Left ventricle myocardium inferior (tissue), 1 donor: ENCODE data around the gene EPHB2. TPM values are rescaled to one million over a fixed set of nuclear protein-coding genes. Genes with fewer than 3 reads are reported as not detected.

ENCODE experiments used
- DNase-seq: peaks from one replicate; pipeline ENCODE4 v3.0.0-alpha.2; 2020
- H3K27ac ChIP-seq: fragments of 200-600 bp; replicated peaks from 2 replicates; pipeline ENCODE4 v1.8.0; 2021
- H3K27me3 ChIP-seq: fragments of 200-600 bp; 2 replicates; pipeline ENCODE4 v1.8.0; 2021; ENCODE audit warnings: low read depth
- H3K36me3 ChIP-seq: fragments of 200-600 bp; 2 replicates; pipeline ENCODE4 v1.8.0; 2021
- H3K4me1 ChIP-seq: fragments of 200-600 bp; 2 replicates; pipeline ENCODE4 v1.8.0; 2021
- H3K4me3 ChIP-seq: fragments of 200-600 bp; 2 replicates; pipeline ENCODE4 v1.8.0; 2021; ENCODE audit warnings: mild to moderate bottlenecking, moderate library complexity
- H3K9me3 ChIP-seq: fragments of 200-600 bp; replicated peaks from 2 replicates; pipeline ENCODE4 v1.8.0; 2021
- intact Hi-C: fragments of 100-400 bp; cut with micrococcal nuclease; formaldehyde crosslinking; loops from one replicate; pipeline ENCODE4 v1.11.0; 2022
- total RNA-seq: library from RNA; stranded (reverse); fragmentation: NEBNext Ultra II Directional; extraction: Animal tissue kit (Norgen Biotek cat#: 25700); gene quantifications from one replicate; pipeline ENCODE4 v1.2.1, GENCODE V29; 2021
- TF ChIP-seq, protein P1 (sequence below): fragments of 200-600 bp; IDR thresholded peaks from 2 replicates; pipeline ENCODE4 v1.8.0; 2021; ENCODE audit warnings: antibody characterized with exemption, mild to moderate bottlenecking, borderline replicate concordance
- donor health status: DM: no; HTN: yes; CAD: no; lungs with severe emphysema.

Gene EPHB2
- total RNA-seq, 1 donor from 2014 or later: 2.0 TPM

GRCh38 chr1:22812993-22813790 lies 102.6 kb downstream of the EPHB2 start:
- H3K9me3 ChIP-seq: no peaks in the 10 kb centered on the region
- H3K4me1 ChIP-seq: peaks cover 11% of the 10 kb centered on the region
- H3K36me3 ChIP-seq: no peaks in the 10 kb centered on the region
- no peak overlapping the region for H3K4me3 ChIP-seq
- no peak overlapping the region for H3K27ac ChIP-seq
- TF ChIP-seq, protein P1, sequence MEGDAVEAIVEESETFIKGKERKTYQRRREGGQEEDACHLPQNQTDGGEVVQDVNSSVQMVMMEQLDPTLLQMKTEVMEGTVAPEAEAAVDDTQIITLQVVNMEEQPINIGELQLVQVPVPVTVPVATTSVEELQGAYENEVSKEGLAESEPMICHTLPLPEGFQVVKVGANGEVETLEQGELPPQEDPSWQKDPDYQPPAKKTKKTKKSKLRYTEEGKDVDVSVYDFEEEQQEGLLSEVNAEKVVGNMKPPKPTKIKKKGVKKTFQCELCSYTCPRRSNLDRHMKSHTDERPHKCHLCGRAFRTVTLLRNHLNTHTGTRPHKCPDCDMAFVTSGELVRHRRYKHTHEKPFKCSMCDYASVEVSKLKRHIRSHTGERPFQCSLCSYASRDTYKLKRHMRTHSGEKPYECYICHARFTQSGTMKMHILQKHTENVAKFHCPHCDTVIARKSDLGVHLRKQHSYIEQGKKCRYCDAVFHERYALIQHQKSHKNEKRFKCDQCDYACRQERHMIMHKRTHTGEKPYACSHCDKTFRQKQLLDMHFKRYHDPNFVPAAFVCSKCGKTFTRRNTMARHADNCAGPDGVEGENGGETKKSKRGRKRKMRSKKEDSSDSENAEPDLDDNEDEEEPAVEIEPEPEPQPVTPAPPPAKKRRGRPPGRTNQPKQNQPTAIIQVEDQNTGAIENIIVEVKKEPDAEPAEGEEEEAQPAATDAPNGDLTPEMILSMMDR: no peak
- no peak for DNase-seq
- H3K27me3 ChIP-seq: no peaks in the 10 kb centered on the region
- intact Hi-C loops: no loop called here

- Histone ChIP-seq H3K27me3 (no peaks in the 10 kb centered on the region), H3K4me1 (peaks cover 3% of the 10 kb centered on the region), H3K36me3 (no peaks in the 10 kb centered on the region), H3K27ac (no peak overlapping the region), H3K4me3 (no peak overlapping the region), H3K9me3 (no peaks in the 10 kb centered on the region)
- DNase-seq: no peak
- TF ChIP-seq, protein P1: no peak
- intact Hi-C loops: no loop called here
These were observed 103.8 kb downstream of the EPHB2 start for GRCh38 chr1:22814176-22815042.

GRCh38 chr1:22815043-22815365 lies 104.4 kb downstream of the EPHB2 start:
- Histone ChIP-seq H3K27ac (no peak overlapping the region), H3K4me1 (peaks cover 3% of the 10 kb centered on the region), H3K4me3 (no peak overlapping the region), H3K36me3 (no peaks in the 10 kb centered on the region), H3K9me3 (no peaks in the 10 kb centered on the region), H3K27me3 (no peaks in the 10 kb centered on the region)
- no peak for DNase-seq
- TF ChIP-seq, protein P1: no peak
- intact Hi-C loops: no loop called here

DNA sequence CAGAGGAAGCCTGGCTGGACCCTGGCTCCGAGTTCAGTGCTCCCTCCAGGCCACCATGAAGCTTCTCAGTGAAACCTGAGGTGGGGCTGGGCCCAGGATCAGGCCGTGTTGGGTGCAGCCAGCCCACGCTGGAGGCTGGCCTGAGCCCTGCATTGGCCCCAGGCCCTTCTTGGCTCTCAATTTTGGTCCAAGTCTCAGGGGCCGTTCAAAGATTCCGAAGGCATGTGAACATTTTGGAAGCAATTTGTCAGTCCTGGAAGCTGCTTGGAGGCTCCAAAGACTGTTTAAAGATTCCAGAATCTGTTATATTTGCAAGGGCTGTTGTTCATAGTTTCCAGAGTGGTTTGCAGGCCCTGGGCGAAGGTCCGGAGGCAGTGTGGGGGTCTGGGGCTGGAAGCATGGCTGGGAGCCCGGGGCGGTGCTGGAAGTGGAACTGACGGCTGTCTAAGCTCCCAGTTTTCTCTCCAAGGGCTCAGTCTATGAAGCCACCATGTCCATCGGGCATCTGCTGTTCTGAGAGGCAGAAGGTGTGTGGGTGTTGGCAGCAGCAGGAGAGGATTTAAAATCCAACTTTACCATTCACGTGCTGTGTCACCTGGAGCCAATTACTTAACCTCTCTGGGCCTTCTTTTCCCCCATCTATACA lies 104.9 kb downstream of the EPHB2 start:
- peak; percentile 36 for DNase-seq
- Histone ChIP-seq H3K27ac (no peak overlapping the region), H3K4me1 (peaks cover 3% of the 10 kb centered on the region), H3K36me3 (no peaks in the 10 kb centered on the region), H3K9me3 (no peaks in the 10 kb centered on the region), H3K4me3 (no peak overlapping the region), H3K27me3 (no peaks in the 10 kb centered on the region)
- TF ChIP-seq, protein P1: no peak
- intact Hi-C loops: no loop called here

DNA sequence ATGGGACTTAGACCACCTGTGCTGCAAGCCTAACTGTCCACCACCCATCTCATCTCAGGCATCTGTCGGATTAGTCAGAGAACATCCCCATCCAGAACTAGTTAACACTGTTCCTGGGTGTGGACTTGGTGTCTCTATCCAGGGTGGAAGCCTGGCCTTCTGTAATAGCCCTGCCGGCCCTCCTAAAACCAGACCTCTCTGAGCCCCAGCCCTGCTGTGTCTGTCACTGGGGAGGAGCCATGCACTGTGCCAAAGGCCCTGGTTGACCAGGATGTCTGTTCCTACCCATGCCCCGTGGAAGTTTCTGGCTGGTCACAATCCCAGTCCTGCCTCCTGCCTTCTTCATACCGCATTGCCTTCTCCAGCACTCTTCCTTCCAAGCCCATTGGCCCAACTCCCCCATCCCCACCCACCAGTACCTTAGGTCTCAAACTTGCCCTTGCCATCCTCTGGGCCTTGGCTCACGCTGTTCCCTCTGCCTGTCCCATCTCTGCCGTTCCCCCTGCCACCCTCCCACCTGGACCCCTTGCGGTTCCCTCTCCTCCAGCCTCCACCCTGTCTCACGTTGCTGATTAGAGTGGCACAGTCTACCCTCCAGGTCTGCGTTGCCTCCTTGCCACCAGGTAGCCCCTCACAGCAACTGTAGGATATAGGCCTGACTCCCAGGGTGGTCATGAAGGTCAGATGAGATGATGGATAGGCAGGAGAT lies 105.6 kb downstream of the EPHB2 start:
- Histone ChIP-seq H3K4me3 (no peak overlapping the region), H3K4me1 (peaks cover 3% of the 10 kb centered on the region), H3K27ac (no peak overlapping the region), H3K27me3 (no peaks in the 10 kb centered on the region), H3K9me3 (no peaks in the 10 kb centered on the region), H3K36me3 (no peaks in the 10 kb centered on the region)
- intact Hi-C loops: no loop called here
- no peak for DNase-seq
- TF ChIP-seq, protein P1: no peak
